Activated CD4-positive, alpha-beta T cell treated with anti-CD3 and anti-CD28 coated beads for 1 hour (primary cell): ENCODE results near the gene DUX4.
A peak's percentile ranks its signal among the peaks of the same experiment; 100 is the strongest.
"Not testable (repeated sequence)": the region's sequence is repeated elsewhere in the genome, so short reads cannot be mapped to it uniquely, and the experiment has no call there.

Experiments used
- DNase-seq: peaks from one replicate; pipeline ENCODE4 v3.0.0-alpha.2; 2020

The DUX4 gene

DNA sequence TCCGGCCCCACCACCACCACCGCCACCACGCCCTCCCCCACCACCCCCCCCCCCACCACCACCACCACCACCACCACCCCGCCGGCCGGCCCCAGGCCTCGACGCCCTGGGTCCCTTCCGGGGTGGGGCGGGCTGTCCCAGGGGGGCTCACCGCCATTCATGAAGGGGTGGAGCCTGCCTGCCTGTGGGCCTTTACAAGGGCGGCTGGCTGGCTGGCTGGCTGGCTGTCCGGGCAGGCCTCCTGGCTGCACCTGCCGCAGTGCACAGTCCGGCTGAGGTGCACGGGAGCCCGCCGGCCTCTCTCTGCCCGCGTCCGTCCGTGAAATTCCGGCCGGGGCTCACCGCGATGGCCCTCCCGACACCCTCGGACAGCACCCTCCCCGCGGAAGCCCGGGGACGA, at the start of gene DUX4:
Gene DUX4 (plus strand): TSS at position 347 of the 400 bp plus-strand sequence. CDS start 0 bp downstream, at position 347.
- DNase-seq = not testable (repeated sequence)

DNA sequence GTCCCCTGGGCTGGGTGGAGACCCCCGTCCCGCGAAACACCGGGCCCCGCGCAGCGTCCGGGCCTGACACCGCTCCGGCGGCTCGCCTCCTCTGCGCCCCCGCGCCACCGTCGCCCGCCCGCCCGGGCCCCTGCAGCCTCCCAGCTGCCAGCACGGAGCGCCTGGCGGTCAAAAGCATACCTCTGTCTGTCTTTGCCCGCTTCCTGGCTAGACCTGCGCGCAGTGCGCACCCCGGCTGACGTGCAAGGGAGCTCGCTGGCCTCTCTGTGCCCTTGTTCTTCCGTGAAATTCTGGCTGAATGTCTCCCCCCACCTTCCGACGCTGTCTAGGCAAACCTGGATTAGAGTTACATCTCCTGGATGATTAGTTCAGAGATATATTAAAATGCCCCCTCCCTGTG, 1.9 kb downstream of the DUX4 start:
- not testable (repeated sequence) for DNase-seq

GRCh38 chr4:190177727-190178605, 4.4 kb downstream of the DUX4 start:
- DNase-seq = peak; percentile 7

GRCh38 chr4:190178606-190178990, 5.0 kb downstream of the DUX4 start:
- DNase-seq = not testable (repeated sequence)

- DNase-seq = not testable (repeated sequence)
Observed at GRCh38 chr4:190179030-190179739, 5.6 kb downstream of the DUX4 start.

DNA sequence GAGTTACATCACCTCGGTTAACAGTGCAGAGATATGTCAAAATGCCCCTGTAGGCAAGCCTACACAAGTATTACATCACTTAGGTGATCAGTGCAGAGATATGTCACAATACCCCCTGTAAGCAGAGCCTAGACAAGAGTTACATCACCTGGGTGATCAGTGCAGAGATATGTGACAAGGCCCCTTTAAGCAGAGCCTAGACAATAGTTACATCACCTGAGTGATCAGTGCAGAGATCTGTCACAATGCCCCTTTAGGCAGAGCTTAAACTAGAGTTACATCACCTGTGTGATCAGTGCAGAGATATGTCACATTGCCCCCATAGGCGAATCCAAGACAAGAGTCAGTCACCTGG, 6.1 kb downstream of the DUX4 start:
- DNase-seq = not testable (repeated sequence)

DNA sequence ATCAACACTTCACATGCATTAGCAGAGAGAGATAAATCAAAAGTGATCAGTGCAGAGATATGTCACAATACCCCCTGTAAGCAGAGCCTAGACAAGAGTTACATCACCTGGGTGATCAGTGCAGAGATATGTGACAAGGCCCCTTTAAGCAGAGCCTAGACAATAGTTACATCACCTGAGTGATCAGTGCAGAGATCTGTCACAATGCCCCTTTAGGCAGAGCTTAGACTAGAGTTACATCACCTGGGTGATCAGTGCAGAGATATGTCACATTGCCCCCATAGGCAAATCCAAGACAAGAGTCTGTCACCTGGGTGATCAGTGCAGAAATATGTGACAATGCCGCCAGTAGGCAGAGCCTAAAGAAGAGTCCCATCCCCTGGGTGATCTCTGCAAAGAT, 7.4 kb downstream of the DUX4 start:
- not testable (repeated sequence) for DNase-seq

- peak; percentile 7 for DNase-seq
Observed at GRCh38 chr4:190181481-190182100, 8.0 kb downstream of the DUX4 start.

DNA sequence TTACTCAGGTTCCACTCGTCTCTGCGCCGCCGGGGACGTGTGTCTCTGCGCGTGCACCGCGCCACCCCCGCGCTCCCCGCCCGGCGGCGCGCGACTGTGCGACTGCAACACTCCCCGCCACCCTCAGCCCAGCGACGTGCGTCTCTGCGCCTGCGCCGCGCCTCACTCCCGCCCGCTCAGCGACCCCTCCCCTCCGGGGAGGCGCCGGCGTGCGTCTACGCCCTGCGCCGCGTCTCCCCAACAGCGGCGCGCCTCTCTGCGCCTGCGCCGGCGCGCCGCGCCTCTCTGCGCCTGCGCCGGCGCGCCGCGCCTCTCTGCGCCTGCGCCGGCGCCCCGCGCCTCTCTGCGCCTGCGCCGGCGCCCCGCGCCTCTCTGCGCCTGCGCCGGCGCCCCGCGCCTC, 29.9 kb downstream of the DUX4 start:
- not testable (repeated sequence) for DNase-seq
